Ishikawa (cell line): ENCODE data around the gene SMR3A.

ENCODE experiments used
- CEBPB ChIP-seq: IDR thresholded peaks from 2 replicates; pipeline ENCODE4 v1.6.1; 2012
- CREB1 ChIP-seq: IDR thresholded peaks from 2 replicates; pipeline ENCODE4 v1.6.1; 2012; ENCODE audit warnings: low read depth
- EGR1 ChIP-seq: IDR thresholded peaks from 2 replicates; pipeline ENCODE4 v1.6.1; 2012
- EP300 ChIP-seq: IDR thresholded peaks from 2 replicates; pipeline ENCODE4 v1.6.1; 2012; ENCODE audit warnings: borderline replicate concordance
- FOXM1 ChIP-seq: IDR thresholded peaks from 2 replicates; pipeline ENCODE4 v1.6.1; 2012; ENCODE audit warnings: low read depth, borderline replicate concordance
- NFIC ChIP-seq: IDR thresholded peaks from 2 replicates; pipeline ENCODE4 v1.6.1; 2012
- RAD21 ChIP-seq: IDR thresholded peaks from 2 replicates; pipeline ENCODE4 v1.6.1; 2012; ENCODE audit warnings: low read depth
- REST ChIP-seq: IDR thresholded peaks from 2 replicates; pipeline ENCODE4 v1.6.1; 2012; ENCODE audit warnings: low read depth, mild to moderate bottlenecking
- TAF1 ChIP-seq: IDR thresholded peaks from 2 replicates; pipeline ENCODE4 v1.6.1; 2012; ENCODE audit warnings: low read depth, mild to moderate bottlenecking
- TCF12 ChIP-seq: IDR thresholded peaks from 2 replicates; pipeline ENCODE4 v1.6.1; 2012; ENCODE audit warnings: low read depth
- TEAD4 ChIP-seq: IDR thresholded peaks from 2 replicates; pipeline ENCODE4 v1.6.1; 2012
- USF1 ChIP-seq: IDR thresholded peaks from 2 replicates; pipeline ENCODE4 v1.6.1; 2012
- YY1 ChIP-seq: IDR thresholded peaks from 2 replicates; pipeline ENCODE4 v1.6.1; 2012; ENCODE audit warnings: low read depth
- ZBTB7A ChIP-seq: IDR thresholded peaks from 2 replicates; pipeline ENCODE4 v1.6.1; 2012; ENCODE audit warnings: low read depth
- TF ChIP-seq, protein P1 (sequence below): IDR thresholded peaks from 2 replicates; pipeline ENCODE4 v1.6.1; 2012

The SMR3A gene

DNA sequence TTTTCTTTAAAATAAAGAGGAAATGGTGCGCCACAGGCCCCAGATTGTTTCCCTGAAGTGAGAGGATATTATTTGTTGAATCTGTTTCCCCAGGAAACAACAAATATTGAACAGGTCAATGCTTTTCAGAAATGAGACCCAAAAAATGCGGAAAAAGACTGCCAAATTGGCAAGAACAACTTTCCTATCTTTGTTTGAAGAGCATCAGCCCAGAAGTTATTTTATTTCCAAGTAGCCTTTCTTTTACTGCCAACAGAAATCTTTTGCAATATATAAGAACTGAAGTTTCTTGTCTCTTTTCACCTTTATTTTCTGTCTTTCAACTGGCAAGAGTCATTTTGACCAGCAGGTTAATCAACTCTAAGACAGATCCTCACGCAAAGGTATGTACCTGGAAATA is at the start of gene SMR3A:
Gene SMR3A, plus strand, starts transcription at position 301 of the 400 bp plus-strand sequence. CDS start 1,356 bp downstream, outside the sequence.
- TF ChIP-seq ZBTB7A: no peak
- TF ChIP-seq NFIC: no peak
- no peak for TF ChIP-seq TCF12
- TF ChIP-seq TEAD4: no peak
- TF ChIP-seq FOXM1: no peak
- TF ChIP-seq USF1: no peak
- TF ChIP-seq TAF1: no peak
- no peak for TF ChIP-seq EP300
- TF ChIP-seq RAD21: no peak
- no peak for TF ChIP-seq CEBPB
- TF ChIP-seq YY1: no peak
- TF ChIP-seq EGR1: no peak
- no peak for TF ChIP-seq CREB1
- TF ChIP-seq, protein P1, sequence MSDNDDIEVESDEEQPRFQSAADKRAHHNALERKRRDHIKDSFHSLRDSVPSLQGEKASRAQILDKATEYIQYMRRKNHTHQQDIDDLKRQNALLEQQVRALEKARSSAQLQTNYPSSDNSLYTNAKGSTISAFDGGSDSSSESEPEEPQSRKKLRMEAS: no peak
- TF ChIP-seq REST: no peak

GRCh38 chr4:70313736-70314135 is 46.8 kb upstream of the SMR3A start:
- TF ChIP-seq REST (no peak), USF1 (no peak), TCF12 (no peak), RAD21 (no peak), EP300 (no peak), CEBPB (no peak), ZBTB7A (no peak), NFIC (no peak)

- TF ChIP-seq USF1 (no peak), CREB1 (no peak), RAD21 (peak; percentile 31)
Observed at GRCh38 chr4:70315928-70316327, 44.6 kb upstream of the SMR3A start.

DNA sequence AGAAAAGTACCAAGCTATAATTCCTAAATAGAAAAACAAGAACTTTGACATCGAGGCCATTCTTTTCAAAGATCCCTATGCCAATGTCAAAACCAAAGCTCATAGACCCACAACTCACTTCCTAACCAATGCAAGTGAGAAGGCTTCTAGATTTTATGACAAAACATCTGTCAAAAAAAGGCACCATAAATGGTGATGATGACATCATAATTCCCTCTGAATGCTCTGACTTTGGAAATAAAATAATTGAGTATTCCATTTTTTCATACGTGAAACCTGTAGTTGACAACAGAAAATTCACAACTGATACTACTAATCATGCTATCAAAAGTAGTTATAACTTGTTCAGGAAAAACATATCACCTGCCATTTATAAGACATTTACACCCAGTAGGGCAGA is 34.5 kb upstream of the SMR3A start:
- TF ChIP-seq EGR1: no peak
- TF ChIP-seq, protein P1: no peak
- no peak for TF ChIP-seq NFIC
- no peak for TF ChIP-seq EP300
- no peak for TF ChIP-seq ZBTB7A
- TF ChIP-seq CREB1: no peak
- TF ChIP-seq CEBPB: no peak
- TF ChIP-seq FOXM1: no peak
- no peak for TF ChIP-seq TAF1
- no peak for TF ChIP-seq YY1
- no peak for TF ChIP-seq REST
- no peak for TF ChIP-seq USF1
- TF ChIP-seq TEAD4: no peak
- no peak for TF ChIP-seq TCF12
- TF ChIP-seq RAD21: no peak
